ENCODE results near the gene UNC93A. TPM values are rescaled to one million over a fixed set of nuclear protein-coding genes. Genes with fewer than 3 reads are reported as not detected.
"Not testable (repeated sequence)": the region's sequence is repeated elsewhere in the genome, so short reads cannot be mapped to it uniquely, and the experiment has no call there.

UNC93A gene
- polyA plus RNA-seq, 4 donors = 2.7 to 33.8 (median 18.0) TPM

GRCh38 chr6:167267556-167267898 lies 23.6 kb upstream of the UNC93A start:
- H3K36me3 ChIP-seq (ENCODE audit: control insufficient read depth in 3 of 3, insufficient read depth in 2 of 3, low read depth in 1 of 3, low read length in 3 of 3); H3K9me3 ChIP-seq (ENCODE audit: control insufficient read depth in 2 of 2, insufficient read depth in 1 of 2, low read depth in 1 of 2, low read length in 1 of 2); H3K27me3 ChIP-seq (ENCODE audit: control insufficient read depth in 3 of 3, insufficient read depth in 3 of 3, low read length in 3 of 3); H3K4me3 ChIP-seq (ENCODE audit: low read depth in 1 of 3, low read length in 3 of 3); FAIRE-seq: not testable (repeated sequence)
- WGBS, 3 donors = 20 to 62% (median 24%) methylated on average over 3 of the region's 3 CpGs
- DNase-seq = peak; percentile 64 to 84
- Histone ChIP-seq H3K27ac (ENCODE audit: low read depth in 1 of 3, low read length in 2 of 3) (peak overlapping the region; percentile 22 to 98 (median 63)), H3K4me1 (ENCODE audit: control insufficient read depth in 3 of 3, insufficient read depth in 2 of 3, low read depth in 1 of 3, low read length in 2 of 3) (peaks cover 2 to 55% (median 27%) of the 10 kb centered on the region in 3 donors)

GRCh38 chr6:167267921-167268401 lies 23.2 kb upstream of the UNC93A start:
- H3K27me3 ChIP-seq (ENCODE audit: control insufficient read depth in 3 of 3, insufficient read depth in 3 of 3, low read length in 3 of 3) = no peaks in the 10 kb centered on the region
- H3K9me3 ChIP-seq (ENCODE audit: control insufficient read depth in 2 of 2, insufficient read depth in 1 of 2, low read depth in 1 of 2, low read length in 1 of 2) = no peaks in the 10 kb centered on the region
- no peak for FAIRE-seq
- H3K4me3 ChIP-seq (ENCODE audit: low read depth in 1 of 3, low read length in 3 of 3) = no peak overlapping the region
- H3K27ac ChIP-seq (ENCODE audit: low read depth in 1 of 3, low read length in 2 of 3) = peak overlapping the region in 1 of 3 donors; percentile 98
- H3K36me3 ChIP-seq (ENCODE audit: control insufficient read depth in 3 of 3, insufficient read depth in 2 of 3, low read depth in 1 of 3, low read length in 3 of 3) = no peaks in the 10 kb centered on the region
- DNase-seq = peak in 1 of 2 donors; percentile 49
- WGBS, 3 donors = 80 to 88% (median 83%) methylated on average over 12 of the region's 12 CpGs
- peaks cover 2 to 59% (median 28%) of the 10 kb centered on the region in 3 donors for H3K4me1 ChIP-seq (ENCODE audit: control insufficient read depth in 3 of 3, insufficient read depth in 2 of 3, low read depth in 1 of 3, low read length in 2 of 3)

GRCh38 chr6:167268683-167269280 lies 22.3 kb upstream of the UNC93A start:
- Histone ChIP-seq H3K4me3 (ENCODE audit: low read depth in 1 of 3, low read length in 3 of 3) (no peak overlapping the region), H3K4me1 (ENCODE audit: control insufficient read depth in 3 of 3, insufficient read depth in 2 of 3, low read depth in 1 of 3, low read length in 2 of 3) (peaks cover 2 to 67% (median 28%) of the 10 kb centered on the region in 3 donors), H3K36me3 (ENCODE audit: control insufficient read depth in 3 of 3, insufficient read depth in 2 of 3, low read depth in 1 of 3, low read length in 3 of 3) (no peaks in the 10 kb centered on the region), H3K9me3 (ENCODE audit: control insufficient read depth in 2 of 2, insufficient read depth in 1 of 2, low read depth in 1 of 2, low read length in 1 of 2) (no peaks in the 10 kb centered on the region), H3K27ac (ENCODE audit: low read depth in 1 of 3, low read length in 2 of 3) (peak overlapping the region in 1 of 3 donors; percentile 98), H3K27me3 (ENCODE audit: control insufficient read depth in 3 of 3, insufficient read depth in 3 of 3, low read length in 3 of 3) (no peaks in the 10 kb centered on the region)
- WGBS, 3 donors = 55 to 69% (median 66%) methylated on average over 20 of the region's 20 CpGs
- FAIRE-seq = no peak
- DNase-seq = peak in 1 of 2 donors; percentile 91

GRCh38 chr6:167270499-167271311 lies 20.4 kb upstream of the UNC93A start:
- WGBS, 3 donors = 57 to 78% (median 60%) methylated on average over 26 of the region's 26 CpGs
- H3K36me3 ChIP-seq (ENCODE audit: control insufficient read depth in 3 of 3, insufficient read depth in 2 of 3, low read depth in 1 of 3, low read length in 3 of 3) = no peaks in the 10 kb centered on the region
- peak overlapping the region in 2 of 3 donors; percentile 71 to 80 for H3K27ac ChIP-seq (ENCODE audit: low read depth in 1 of 3, low read length in 2 of 3)
- FAIRE-seq = no peak
- peak; percentile 58 to 70 for DNase-seq
- peaks cover 2 to 66% (median 26%) of the 10 kb centered on the region in 3 donors for H3K4me1 ChIP-seq (ENCODE audit: control insufficient read depth in 3 of 3, insufficient read depth in 2 of 3, low read depth in 1 of 3, low read length in 2 of 3)
- no peaks in the 10 kb centered on the region for H3K27me3 ChIP-seq (ENCODE audit: control insufficient read depth in 3 of 3, insufficient read depth in 3 of 3, low read length in 3 of 3)
- H3K4me3 ChIP-seq (ENCODE audit: low read depth in 1 of 3, low read length in 3 of 3) = no peak overlapping the region
- no peaks in the 10 kb centered on the region for H3K9me3 ChIP-seq (ENCODE audit: control insufficient read depth in 2 of 2, insufficient read depth in 1 of 2, low read depth in 1 of 2, low read length in 1 of 2)

GRCh38 chr6:167272151-167272550 lies 19.0 kb upstream of the UNC93A start:
- Histone ChIP-seq H3K36me3 (ENCODE audit: control insufficient read depth in 3 of 3, insufficient read depth in 2 of 3, low read depth in 1 of 3, low read length in 3 of 3) (no peaks in the 10 kb centered on the region), H3K4me3 (ENCODE audit: low read depth in 1 of 3, low read length in 3 of 3) (no peak overlapping the region), H3K27me3 (ENCODE audit: control insufficient read depth in 3 of 3, insufficient read depth in 3 of 3, low read length in 3 of 3) (no peaks in the 10 kb centered on the region), H3K9me3 (ENCODE audit: control insufficient read depth in 2 of 2, insufficient read depth in 1 of 2, low read depth in 1 of 2, low read length in 1 of 2) (no peaks in the 10 kb centered on the region), H3K27ac (ENCODE audit: low read depth in 1 of 3, low read length in 2 of 3) (peak overlapping the region in 2 of 3 donors; percentile 71 to 80), H3K4me1 (ENCODE audit: control insufficient read depth in 3 of 3, insufficient read depth in 2 of 3, low read depth in 1 of 3, low read length in 2 of 3) (peaks cover 2 to 57% (median 20%) of the 10 kb centered on the region in 3 donors)
- 14 to 69% (median 35%) methylated on average over 6 of the region's 6 CpGs for WGBS, 3 donors
- FAIRE-seq (no peak), DNase-seq (peak; percentile 51 to 57)

GRCh38 chr6:167272696-167273379 lies 18.3 kb upstream of the UNC93A start:
- H3K27ac ChIP-seq (ENCODE audit: low read depth in 1 of 3, low read length in 2 of 3) = peak overlapping the region; percentile 14 to 80 (median 20)
- H3K4me1 ChIP-seq (ENCODE audit: control insufficient read depth in 3 of 3, insufficient read depth in 2 of 3, low read depth in 1 of 3, low read length in 2 of 3) = peaks cover 2 to 52% (median 19%) of the 10 kb centered on the region in 3 donors
- H3K36me3 ChIP-seq (ENCODE audit: control insufficient read depth in 3 of 3, insufficient read depth in 2 of 3, low read depth in 1 of 3, low read length in 3 of 3) = no peaks in the 10 kb centered on the region
- no peaks in the 10 kb centered on the region for H3K27me3 ChIP-seq (ENCODE audit: control insufficient read depth in 3 of 3, insufficient read depth in 3 of 3, low read length in 3 of 3)
- FAIRE-seq (no peak), DNase-seq (peak; percentile 60 to 78)
- H3K4me3 ChIP-seq (ENCODE audit: low read depth in 1 of 3, low read length in 3 of 3) = no peak overlapping the region
- no peaks in the 10 kb centered on the region for H3K9me3 ChIP-seq (ENCODE audit: control insufficient read depth in 2 of 2, insufficient read depth in 1 of 2, low read depth in 1 of 2, low read length in 1 of 2)
- WGBS, 3 donors = 22 to 47% (median 31%) methylated on average over 11 of the region's 11 CpGs

- 83 to 95% (median 91%) methylated on average over 6 of the region's 6 CpGs for WGBS, 3 donors
- DNase-seq = no peak
- no peak for FAIRE-seq
These were observed 16.8 kb upstream of the UNC93A start for GRCh38 chr6:167274270-167274669.

GRCh38 chr6:167275001-167275400 lies 16.1 kb upstream of the UNC93A start:
- no peak for DNase-seq
- Histone ChIP-seq H3K9me3 (ENCODE audit: control insufficient read depth in 2 of 2, insufficient read depth in 1 of 2, low read depth in 1 of 2, low read length in 1 of 2) (no peaks in the 10 kb centered on the region), H3K27me3 (ENCODE audit: control insufficient read depth in 3 of 3, insufficient read depth in 3 of 3, low read length in 3 of 3) (no peaks in the 10 kb centered on the region), H3K36me3 (ENCODE audit: control insufficient read depth in 3 of 3, insufficient read depth in 2 of 3, low read depth in 1 of 3, low read length in 3 of 3) (no peaks in the 10 kb centered on the region), H3K27ac (ENCODE audit: low read depth in 1 of 3, low read length in 2 of 3) (no peak overlapping the region), H3K4me1 (ENCODE audit: control insufficient read depth in 3 of 3, insufficient read depth in 2 of 3, low read depth in 1 of 3, low read length in 2 of 3) (peaks cover 2 to 37% (median 11%) of the 10 kb centered on the region in 3 donors), H3K4me3 (ENCODE audit: low read depth in 1 of 3, low read length in 3 of 3) (no peak overlapping the region)
- 69 to 80% (median 74%) methylated on average over 8 of the region's 8 CpGs for WGBS, 3 donors
- FAIRE-seq = no peak

More at GRCh38 chr6:167274270-167274669, 16.8 kb upstream of the UNC93A start:
- H3K9me3 ChIP-seq (ENCODE audit: control insufficient read depth in 2 of 2, insufficient read depth in 1 of 2, low read depth in 1 of 2, low read length in 1 of 2) = no peaks in the 10 kb centered on the region
- no peaks in the 10 kb centered on the region for H3K36me3 ChIP-seq (ENCODE audit: control insufficient read depth in 3 of 3, insufficient read depth in 2 of 3, low read depth in 1 of 3, low read length in 3 of 3)
- H3K27ac ChIP-seq (ENCODE audit: low read depth in 1 of 3, low read length in 2 of 3) = no peak overlapping the region
- H3K4me1 ChIP-seq (ENCODE audit: control insufficient read depth in 3 of 3, insufficient read depth in 2 of 3, low read depth in 1 of 3, low read length in 2 of 3) = peaks cover 2 to 39% (median 11%) of the 10 kb centered on the region in 3 donors
- no peak overlapping the region for H3K4me3 ChIP-seq (ENCODE audit: low read depth in 1 of 3, low read length in 3 of 3)
- H3K27me3 ChIP-seq (ENCODE audit: control insufficient read depth in 3 of 3, insufficient read depth in 3 of 3, low read length in 3 of 3) = no peaks in the 10 kb centered on the region
